ENCODE results near the gene AMPD3.

GRCh38 chr11:10492084-10492483 is 37.0 kb downstream of the AMPD3 start:
- TF ChIP-seq, protein P1, sequence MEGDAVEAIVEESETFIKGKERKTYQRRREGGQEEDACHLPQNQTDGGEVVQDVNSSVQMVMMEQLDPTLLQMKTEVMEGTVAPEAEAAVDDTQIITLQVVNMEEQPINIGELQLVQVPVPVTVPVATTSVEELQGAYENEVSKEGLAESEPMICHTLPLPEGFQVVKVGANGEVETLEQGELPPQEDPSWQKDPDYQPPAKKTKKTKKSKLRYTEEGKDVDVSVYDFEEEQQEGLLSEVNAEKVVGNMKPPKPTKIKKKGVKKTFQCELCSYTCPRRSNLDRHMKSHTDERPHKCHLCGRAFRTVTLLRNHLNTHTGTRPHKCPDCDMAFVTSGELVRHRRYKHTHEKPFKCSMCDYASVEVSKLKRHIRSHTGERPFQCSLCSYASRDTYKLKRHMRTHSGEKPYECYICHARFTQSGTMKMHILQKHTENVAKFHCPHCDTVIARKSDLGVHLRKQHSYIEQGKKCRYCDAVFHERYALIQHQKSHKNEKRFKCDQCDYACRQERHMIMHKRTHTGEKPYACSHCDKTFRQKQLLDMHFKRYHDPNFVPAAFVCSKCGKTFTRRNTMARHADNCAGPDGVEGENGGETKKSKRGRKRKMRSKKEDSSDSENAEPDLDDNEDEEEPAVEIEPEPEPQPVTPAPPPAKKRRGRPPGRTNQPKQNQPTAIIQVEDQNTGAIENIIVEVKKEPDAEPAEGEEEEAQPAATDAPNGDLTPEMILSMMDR (IDR thresholded peaks at IDR 0.05 in 8 of 11, conservative IDR thresholded peaks at IDR 0.05 in 3 of 11), result no peak
- no peak for TF ChIP-seq POLR2AphosphoS5 (IDR thresholded peaks at IDR 0.05)
